HL-60 (cell line): ENCODE results near the gene DTNBP1.

Source experiments
- DNase-seq, 2 experiments: peaks; one replicate each; pipeline ENCODE4 v3.0.0-alpha.2; 2010 to 2020; ENCODE audit warnings: low read depth in 1 of 2, low spot score in 1 of 2
- H3K27ac ChIP-seq: fragments of 250-450 bp; sonication (Bioruptor Pico); replicated peaks from 2 replicates; pipeline ENCODE4 v1.5.1; 2020; ENCODE audit warnings: mild to moderate bottlenecking, moderate library complexity
- H3K27me3 ChIP-seq: fragments of 250-450 bp; sonication (Bioruptor Pico); 2 replicates; pipeline ENCODE4 v1.5.1; 2021; ENCODE audit warnings: mild to moderate bottlenecking, moderate library complexity; ENCODE audit not compliant: insufficient read depth, poor library complexity, severe bottlenecking
- H3K4me3 ChIP-seq: replicated peaks from 2 replicates; pipeline ENCODE4 v1.5.1; 2011; ENCODE audit warnings: mild to moderate bottlenecking, control low read depth, low read length; ENCODE audit not compliant: insufficient read depth
- GABPA ChIP-seq: IDR thresholded peaks from 2 replicates; pipeline ENCODE4 v1.6.1; 2012; ENCODE audit warnings: low read depth
- POLR2AphosphoS5 ChIP-seq: IDR thresholded peaks from 2 replicates; pipeline ENCODE4 v1.6.1; 2012; ENCODE audit warnings: low read depth
- SPI1 ChIP-seq: IDR thresholded peaks from 2 replicates; pipeline ENCODE4 v1.6.1; 2012; ENCODE audit warnings: low read depth, mild to moderate bottlenecking, borderline replicate concordance
- TF ChIP-seq, protein P1 (sequence below): IDR thresholded peaks from 2 replicates; pipeline ENCODE4 v1.6.1; 2012; ENCODE audit warnings: low read depth; ENCODE audit not compliant: insufficient replicate concordance
- TF ChIP-seq, protein P2 (sequence below): IDR thresholded peaks from one replicate; pipeline ENCODE4 v1.5.1; 2011; ENCODE audit warnings: low read length, control low read depth, inconsistent platforms; ENCODE audit not compliant: insufficient read depth

Gene DTNBP1

DNA sequence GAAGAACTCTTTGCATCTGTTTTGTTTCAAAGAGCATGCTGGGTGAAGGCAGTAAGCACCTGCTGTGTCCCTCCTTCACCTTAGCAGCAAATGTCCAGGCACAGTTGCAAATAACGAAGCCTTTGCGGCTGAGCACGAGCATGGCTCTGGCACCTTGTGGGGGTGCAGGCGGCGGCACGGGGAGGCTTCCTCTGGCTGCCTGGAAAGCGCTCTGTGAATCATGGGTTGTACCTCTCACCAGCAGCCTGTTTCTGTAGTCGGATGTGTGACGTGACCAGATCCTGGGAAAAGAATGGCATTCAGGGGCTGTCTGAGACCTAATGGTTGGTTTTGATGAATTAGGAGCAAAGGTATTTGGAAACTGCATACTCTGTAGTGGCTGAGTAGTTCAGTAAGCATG, 144.8 kb downstream of the DTNBP1 start:
- DNase-seq: no peak
- Histone ChIP-seq H3K27me3 (no peaks in the 10 kb centered on the region), H3K4me3 (no peak overlapping the region), H3K27ac (no peak overlapping the region)
- no peak for TF ChIP-seq SPI1
- TF ChIP-seq GABPA: no peak
- no peak for TF ChIP-seq POLR2AphosphoS5

DNA sequence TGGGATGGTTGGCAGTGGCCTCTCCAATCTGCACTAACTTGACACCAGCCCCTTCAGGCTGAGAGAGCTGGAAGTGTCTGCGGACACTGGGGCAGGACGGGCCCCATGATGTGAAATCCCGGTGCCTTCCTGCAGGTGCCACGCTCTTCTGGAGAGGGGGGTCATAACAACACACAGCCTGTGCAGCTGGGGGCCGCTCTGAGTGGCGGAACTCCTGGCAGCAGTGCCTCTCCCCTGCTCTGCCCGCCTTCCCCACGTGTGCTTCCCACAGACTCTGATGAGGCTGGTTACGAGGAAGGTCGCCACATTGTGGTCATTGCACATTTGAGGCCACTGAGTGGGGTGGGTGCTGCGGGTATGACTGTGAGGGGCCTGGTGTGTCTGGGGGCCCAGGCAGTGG, 145.2 kb downstream of the DTNBP1 start:
- no peaks in the 10 kb centered on the region for H3K27me3 ChIP-seq
- no peak overlapping the region for H3K27ac ChIP-seq
- H3K4me3 ChIP-seq: no peak overlapping the region
- DNase-seq: no peak
- TF ChIP-seq GABPA (no peak), POLR2AphosphoS5 (no peak), SPI1 (no peak)
- TF ChIP-seq, protein P1, sequence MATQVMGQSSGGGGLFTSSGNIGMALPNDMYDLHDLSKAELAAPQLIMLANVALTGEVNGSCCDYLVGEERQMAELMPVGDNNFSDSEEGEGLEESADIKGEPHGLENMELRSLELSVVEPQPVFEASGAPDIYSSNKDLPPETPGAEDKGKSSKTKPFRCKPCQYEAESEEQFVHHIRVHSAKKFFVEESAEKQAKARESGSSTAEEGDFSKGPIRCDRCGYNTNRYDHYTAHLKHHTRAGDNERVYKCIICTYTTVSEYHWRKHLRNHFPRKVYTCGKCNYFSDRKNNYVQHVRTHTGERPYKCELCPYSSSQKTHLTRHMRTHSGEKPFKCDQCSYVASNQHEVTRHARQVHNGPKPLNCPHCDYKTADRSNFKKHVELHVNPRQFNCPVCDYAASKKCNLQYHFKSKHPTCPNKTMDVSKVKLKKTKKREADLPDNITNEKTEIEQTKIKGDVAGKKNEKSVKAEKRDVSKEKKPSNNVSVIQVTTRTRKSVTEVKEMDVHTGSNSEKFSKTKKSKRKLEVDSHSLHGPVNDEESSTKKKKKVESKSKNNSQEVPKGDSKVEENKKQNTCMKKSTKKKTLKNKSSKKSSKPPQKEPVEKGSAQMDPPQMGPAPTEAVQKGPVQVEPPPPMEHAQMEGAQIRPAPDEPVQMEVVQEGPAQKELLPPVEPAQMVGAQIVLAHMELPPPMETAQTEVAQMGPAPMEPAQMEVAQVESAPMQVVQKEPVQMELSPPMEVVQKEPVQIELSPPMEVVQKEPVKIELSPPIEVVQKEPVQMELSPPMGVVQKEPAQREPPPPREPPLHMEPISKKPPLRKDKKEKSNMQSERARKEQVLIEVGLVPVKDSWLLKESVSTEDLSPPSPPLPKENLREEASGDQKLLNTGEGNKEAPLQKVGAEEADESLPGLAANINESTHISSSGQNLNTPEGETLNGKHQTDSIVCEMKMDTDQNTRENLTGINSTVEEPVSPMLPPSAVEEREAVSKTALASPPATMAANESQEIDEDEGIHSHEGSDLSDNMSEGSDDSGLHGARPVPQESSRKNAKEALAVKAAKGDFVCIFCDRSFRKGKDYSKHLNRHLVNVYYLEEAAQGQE: no peak
- TF ChIP-seq, protein P2, sequence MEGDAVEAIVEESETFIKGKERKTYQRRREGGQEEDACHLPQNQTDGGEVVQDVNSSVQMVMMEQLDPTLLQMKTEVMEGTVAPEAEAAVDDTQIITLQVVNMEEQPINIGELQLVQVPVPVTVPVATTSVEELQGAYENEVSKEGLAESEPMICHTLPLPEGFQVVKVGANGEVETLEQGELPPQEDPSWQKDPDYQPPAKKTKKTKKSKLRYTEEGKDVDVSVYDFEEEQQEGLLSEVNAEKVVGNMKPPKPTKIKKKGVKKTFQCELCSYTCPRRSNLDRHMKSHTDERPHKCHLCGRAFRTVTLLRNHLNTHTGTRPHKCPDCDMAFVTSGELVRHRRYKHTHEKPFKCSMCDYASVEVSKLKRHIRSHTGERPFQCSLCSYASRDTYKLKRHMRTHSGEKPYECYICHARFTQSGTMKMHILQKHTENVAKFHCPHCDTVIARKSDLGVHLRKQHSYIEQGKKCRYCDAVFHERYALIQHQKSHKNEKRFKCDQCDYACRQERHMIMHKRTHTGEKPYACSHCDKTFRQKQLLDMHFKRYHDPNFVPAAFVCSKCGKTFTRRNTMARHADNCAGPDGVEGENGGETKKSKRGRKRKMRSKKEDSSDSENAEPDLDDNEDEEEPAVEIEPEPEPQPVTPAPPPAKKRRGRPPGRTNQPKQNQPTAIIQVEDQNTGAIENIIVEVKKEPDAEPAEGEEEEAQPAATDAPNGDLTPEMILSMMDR: no peak

- Histone ChIP-seq H3K4me3 (no peak overlapping the region), H3K27ac (no peak overlapping the region), H3K27me3 (no peaks in the 10 kb centered on the region)
- no peak for DNase-seq
- TF ChIP-seq, protein P1: no peak
- TF ChIP-seq, protein P2: no peak
- no peak for TF ChIP-seq POLR2AphosphoS5
- TF ChIP-seq SPI1: no peak
- TF ChIP-seq GABPA: no peak
Observed at GRCh38 chr6:15516923-15517560, 145.8 kb downstream of the DTNBP1 start.

GRCh38 chr6:15516378-15516777, 146.4 kb downstream of the DTNBP1 start:
- DNase-seq: no peak
- no peak overlapping the region for H3K27ac ChIP-seq
- H3K27me3 ChIP-seq: no peaks in the 10 kb centered on the region
- TF ChIP-seq, protein P2: no peak
- TF ChIP-seq POLR2AphosphoS5: no peak
- no peak overlapping the region for H3K4me3 ChIP-seq
